HG02763 (cell line): ENCODE measurements around the gene MYADML2.

Experiments used
- ATAC-seq: cut with Tn5 transposase; IDR thresholded peaks from one replicate; pipeline ENCODE4 v1.9.1; 2021; ENCODE audit warnings: mild to moderate bottlenecking, moderate library complexity; ENCODE audit not compliant: unreplicated experiment

The MYADML2 gene

DNA sequence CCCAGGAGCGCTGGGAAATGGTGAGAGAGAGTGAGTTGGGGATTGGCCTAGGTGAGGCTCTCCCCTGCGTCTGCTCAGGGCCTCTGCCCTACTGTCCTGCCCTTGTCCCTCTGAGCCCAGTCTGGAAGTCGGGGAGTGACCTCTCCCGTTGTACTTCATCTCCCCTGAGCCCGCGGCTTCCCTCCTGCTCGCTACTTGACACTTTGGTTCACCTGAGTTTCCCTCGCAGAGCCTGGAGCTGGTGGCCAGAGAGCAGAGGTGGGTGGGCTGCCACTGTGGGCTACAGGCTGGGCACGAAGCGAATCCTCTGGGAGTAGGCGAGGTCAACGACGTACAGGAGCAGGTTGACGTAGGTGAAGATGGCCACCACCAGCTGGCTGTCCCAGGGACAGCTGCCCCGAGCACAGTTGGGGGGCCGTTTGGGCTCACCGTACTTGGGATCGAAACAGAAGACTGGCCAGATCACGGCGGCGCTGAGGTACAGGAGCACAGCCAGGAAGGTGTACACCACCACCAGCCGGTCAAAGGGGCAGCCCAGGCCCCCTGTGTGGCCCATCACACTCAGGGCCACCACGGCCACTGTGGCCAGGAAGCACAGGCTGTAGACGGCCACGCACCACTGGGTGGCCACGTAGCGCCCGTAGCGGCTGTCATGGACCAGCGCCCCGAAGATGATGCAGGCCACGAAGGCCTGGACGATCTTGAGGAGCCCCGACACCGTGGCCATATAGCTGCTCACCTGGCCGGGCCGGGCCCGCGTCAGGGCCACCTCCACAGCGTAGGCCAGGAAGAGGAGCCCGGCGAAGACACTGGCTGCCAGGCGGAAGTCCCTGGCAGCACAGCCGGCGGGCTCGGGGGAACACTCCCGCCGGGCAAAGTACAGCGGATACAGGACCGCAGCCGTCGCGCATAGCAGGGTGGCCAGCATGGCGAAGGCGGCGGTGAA, 6.2 kb downstream of the MYADML2 start:
- ATAC-seq, result no peak

DNA sequence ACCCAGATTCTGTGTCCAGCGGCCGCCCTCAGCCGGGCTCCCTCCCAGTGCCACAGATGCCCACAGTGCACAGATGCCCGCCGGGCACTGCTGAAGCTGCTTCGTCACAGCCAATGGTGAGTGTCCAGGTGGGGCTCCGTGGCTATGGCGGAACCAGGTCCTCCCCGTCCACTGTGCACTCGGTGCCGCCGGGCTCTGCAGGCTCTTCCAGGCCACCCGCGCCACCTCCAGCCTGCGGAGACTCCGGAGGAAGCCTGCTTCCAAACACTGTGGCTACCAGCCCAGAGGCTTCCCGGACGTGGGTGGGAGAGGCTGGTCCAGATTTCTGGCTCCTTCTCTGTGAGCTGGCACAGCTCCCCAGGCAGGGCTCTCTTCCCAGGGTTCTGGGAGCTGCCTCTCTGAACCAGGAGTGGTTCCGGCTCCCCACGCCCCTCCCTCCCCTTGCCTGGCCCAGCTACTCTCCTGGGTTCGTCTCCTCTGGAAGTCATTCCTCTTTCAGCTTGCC, 7.1 kb downstream of the MYADML2 start:
- no peak for ATAC-seq

DNA sequence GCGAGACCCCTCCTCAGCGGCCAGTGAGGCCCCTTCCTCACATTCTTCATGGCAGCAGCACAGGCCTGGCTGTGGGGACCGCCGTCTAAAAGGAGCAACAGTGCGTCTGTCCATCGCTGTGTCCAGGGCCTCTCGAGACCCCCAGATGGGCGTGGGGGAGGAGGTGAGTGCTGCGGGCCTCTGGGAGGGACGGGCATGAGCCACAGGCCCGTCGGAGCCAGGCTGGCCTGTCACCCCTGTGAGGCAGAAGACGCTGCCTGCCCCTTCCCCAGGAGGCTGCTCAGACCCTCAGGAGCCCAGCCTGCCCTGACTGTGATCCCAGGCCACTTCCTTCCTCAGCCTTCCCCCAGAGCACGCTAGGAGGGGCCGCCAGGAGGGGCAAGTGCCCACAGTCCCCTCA, 7.8 kb downstream of the MYADML2 start:
- no peak for ATAC-seq

DNA sequence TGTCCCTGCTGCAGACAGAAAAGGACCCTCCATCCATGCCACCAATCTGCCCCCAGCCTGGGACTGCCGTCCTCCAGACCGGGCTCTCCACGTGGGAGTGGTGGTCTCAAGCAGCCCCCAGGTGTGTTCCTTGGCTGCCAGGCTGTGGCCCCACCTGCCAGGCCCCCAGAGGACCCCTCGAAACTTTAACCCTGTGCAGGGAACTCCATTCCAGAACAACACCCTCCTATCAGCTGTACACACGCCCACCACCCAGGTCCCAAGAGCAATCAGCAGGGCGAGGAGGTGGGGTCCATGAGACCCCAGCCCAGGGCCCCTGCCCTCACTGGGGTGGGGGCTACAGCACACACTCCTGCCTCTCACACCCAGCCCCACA, 11.3 kb downstream of the MYADML2 start:
- ATAC-seq, result no peak

DNA sequence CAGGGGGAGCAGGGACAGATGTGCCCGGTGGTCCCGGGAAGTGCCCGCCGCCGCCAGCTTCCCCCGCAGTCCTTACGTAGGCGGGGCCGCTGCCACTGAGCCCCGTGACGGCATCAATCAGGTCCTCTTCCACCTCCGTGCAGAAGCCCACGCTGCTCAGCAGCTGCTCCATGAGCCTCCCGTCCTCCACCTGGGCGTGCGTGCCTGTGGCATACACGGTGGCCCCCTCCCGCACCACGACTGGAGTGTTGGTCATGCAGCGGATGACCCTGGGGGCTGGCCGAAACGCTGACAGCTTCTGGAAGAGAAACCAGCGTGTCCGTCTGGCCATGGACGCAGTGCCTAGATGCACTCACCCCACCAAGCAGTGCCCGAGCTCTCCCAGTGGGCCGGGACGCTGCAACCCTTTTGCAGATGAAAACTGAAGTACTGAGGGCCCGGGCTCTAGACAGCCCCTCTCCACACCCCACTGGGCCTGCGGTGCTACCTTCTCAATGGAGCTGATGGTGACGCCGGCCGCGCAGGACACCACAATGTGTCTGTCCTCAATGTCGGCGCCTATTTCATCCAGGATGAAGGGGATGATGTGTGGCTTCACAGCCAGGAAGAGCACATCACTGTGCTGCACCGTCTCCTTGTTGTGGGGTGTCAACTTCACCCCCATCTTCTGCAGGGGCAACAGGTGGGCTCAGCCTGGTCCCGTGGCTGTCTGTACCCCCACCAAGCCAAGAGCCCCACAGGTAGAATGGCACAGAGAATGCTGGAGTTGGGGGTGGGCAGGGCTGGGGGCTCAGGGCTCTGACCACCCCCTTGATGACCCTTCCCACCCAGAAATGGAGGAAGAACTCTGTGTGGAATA, 12.0 kb downstream of the MYADML2 start:
- no peak for ATAC-seq

DNA sequence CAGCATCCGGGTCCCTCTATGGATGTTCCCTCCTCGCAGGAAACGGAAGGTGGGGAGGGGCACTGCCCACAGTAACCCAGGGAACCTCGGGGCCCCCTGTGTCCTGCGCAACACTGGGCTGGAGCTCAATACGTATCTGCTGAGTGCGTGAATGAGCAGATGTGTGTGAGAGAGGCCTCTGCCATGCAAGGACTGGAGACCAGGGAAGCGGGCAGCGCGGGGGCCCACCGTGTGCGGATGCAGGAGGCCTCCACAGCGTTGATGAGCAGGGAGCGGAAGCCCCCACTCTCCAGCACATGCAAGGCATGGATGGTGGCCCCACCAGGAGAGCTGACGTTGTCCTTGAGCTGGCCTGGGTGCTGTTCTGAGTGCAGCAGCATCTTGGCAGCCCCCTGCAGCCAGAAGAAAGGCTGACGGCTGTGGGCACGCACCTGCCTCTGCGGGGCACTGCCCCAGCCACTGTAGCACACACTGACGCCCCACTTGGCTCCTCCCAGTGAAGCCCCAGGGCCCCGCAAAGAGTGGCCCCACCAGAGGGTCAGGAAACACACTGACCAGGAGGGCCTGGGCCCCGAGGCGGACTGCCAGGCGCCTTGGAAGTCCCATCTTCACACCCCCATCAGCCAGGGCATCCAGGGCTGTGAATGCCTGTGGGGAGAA, 12.8 kb downstream of the MYADML2 start:
- no peak for ATAC-seq

DNA sequence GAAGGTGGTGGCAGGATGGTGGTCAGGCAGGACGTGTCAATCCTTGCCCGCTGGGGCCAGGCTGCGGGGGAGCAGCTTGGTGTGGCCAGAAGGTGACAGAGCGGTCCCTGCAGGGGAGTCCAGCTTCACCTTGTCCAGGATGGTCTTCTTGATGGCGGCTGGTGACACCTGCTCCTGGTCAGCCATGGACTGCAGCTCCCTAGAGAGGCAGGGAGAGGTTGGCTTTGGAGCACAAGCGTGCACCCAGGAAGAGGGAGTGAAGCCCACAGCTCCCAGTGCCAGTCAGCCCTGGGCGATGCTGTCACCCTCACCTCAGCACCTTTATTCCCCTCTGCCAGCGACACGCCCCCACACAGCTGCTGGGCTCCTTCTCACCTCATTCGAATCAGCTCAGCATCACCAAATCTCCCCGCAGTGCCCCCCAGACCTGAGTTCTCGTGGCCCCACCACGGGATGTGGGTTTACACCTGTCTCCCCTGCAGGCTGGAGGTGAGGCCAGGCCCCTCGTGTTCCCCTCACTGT, 13.8 kb downstream of the MYADML2 start:
- no peak for ATAC-seq

DNA sequence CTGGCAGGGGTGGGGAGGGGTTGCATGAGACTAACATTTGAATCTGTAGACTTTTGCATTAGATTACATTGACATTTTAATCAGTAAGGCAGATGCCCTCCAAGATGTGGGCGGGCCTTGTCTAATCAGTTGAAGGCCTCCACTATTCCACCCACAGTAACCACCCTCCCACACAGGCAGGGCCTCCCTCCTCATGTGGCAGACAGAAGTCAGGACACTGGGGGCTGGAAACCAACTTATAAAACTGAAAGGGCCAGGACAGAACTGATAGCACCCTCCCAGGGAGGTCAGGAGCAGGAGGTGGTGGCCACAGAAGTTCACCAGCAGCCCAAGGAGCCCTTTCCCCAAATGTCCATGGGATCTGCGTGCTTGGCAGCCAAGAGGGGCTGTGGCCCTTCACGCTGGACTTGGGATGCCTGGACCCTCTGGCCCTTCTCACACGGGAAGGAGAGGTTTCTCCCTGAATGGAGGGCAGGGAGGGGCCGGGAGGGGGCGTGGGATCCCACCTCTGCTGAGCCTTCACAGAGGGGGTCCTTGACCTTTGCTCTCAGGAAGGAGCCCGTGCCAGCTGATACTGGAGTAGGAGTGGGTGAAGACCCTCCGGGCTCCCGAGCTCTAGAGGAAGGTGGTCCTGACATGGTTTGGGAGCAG, 14.6 kb downstream of the MYADML2 start:
- no peak for ATAC-seq

DNA sequence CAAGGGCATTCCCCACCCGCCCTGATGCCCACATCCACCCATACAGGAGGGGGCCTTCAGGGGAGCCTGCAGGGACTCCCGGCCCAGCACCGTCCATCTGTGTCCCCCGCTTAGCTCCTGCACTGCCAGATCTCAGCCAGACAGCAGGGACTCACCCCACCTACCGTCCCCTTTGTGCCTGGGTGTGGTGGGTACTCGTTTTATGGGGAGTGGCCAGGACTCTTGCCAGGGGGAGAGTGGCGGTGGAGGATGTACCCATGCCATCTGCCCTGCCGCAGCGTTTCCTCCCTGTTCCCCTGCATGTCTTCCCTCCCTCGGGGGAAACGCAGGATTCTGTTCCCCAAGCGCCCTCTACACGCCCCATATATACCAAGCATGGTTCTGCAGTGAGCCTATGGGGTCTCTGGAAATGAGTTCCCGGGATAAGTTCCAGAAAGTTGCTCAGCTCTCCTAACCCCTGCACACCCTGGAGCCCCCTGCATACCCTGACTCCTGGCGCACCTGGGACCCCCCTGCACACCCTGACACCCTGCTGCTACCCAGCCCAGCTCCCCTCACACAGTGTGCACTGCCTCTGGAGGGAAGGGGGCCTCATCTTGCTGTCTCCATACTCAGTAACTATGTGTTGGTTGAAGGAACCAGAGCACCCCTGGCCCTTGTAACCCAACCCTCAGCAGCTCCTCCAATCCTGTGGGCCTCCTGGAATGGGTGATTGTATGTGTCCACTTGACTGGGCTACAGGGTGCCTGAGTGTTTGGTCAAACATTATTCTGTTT, 15.3 kb downstream of the MYADML2 start:
- ATAC-seq, result no peak

DNA sequence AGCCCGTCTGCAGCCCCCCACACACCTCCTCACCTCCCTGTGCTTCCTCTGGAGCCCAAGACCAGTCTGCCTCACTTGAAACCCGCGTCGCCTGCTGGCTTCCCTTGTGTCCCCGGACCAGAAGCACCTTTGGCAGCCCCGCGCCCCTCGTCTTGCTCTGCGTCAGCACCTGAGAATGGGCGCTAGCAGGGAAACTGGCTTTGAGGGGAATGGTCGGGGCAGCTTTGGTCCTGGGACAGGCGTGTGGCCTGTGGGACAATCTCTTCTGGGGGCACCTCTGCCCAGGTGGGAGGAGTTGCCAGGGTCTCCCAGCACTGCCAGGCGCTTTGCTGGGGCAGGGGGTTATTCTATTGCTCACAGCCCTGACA, 15.9 kb downstream of the MYADML2 start:
- no peak for ATAC-seq

DNA sequence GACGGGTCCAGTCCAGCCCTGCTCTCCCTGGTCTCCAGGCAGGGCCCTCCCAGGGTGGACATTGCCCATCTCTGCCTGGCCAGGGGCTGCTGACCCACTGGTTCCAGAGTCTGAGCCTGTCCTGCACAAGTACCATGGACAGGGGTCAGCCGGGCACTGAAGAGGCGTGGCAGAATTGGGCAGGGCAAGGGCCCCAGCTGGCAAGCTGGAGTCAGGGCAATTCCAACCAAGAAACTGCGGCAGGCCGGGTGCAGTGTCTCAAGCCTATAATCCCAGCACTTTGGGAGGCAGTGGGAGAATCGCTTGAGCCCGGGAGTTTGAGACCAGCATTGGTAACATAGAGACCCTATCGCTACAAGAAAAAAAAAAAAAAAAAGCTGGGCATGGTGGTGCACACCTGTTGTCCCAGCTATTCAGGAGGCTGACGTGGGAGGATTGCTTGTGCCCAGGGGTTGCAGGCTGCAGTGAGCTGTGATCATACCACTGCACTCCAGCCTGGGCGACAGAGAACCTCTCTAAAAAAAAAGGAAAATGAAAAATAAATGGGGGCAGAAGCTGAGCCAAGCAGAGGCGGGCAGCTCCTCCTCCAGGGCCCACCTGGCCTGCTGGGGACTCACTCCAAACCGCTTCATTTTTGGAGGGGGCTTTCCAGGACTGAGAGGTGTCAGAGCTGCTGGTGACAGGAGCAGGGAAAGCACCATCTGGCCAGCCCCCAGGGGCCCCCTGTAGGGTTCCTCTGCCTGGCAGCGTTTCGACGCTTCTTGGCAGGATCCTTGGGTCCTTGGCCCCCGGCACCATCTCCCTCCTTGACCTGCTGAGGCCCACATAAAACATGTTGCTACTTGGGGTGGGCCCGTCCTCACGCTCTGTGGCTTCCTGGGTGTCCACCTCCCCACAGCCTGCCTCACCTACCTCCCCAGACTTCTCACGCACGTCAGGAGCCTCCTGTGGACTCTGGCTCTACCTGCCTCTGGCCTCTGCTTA, 16.6 kb downstream of the MYADML2 start:
- no peak for ATAC-seq

DNA sequence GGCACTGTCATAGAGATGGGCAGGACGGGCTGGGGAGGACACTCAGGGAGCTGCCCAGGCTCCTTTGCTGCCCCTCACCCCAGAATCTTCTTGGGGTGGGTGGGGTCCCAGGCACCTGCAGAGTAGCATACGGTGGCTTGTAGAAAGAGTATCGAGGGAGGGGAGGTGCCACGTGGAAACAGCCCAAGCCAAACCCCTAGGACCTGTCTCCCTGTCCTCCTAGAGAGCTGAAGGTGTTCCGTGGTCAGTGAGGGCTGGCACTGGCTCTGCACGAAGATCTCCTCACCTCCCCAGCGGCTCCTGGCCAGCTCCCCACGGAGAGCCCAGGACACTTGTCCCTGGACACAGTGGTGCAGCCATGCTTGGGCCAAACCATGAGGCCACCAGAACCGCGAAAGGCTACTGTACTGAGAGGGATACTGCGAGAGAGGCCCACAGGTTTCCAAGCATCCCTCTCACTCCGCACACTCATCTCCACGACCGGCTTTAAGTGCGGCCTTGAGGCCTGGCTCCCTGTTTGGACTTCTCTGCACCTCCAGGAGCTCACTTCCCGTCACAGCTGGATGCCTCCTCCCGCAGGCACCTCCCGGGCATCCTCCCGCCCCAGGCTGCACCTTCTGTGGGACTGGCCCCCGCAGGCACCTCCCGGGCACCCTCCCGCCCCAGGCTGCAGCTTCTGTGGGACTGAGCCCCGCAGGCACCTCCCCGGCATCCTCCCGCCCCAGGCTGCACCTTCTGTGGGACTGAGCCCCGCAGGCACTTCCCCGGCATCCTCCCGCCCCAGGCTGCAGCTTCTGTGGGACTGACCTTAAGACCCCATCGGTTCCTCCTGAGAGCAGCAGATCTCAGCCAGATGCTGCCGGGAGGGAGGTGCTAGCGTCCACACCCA, 17.5 kb downstream of the MYADML2 start:
- ATAC-seq, result no peak

DNA sequence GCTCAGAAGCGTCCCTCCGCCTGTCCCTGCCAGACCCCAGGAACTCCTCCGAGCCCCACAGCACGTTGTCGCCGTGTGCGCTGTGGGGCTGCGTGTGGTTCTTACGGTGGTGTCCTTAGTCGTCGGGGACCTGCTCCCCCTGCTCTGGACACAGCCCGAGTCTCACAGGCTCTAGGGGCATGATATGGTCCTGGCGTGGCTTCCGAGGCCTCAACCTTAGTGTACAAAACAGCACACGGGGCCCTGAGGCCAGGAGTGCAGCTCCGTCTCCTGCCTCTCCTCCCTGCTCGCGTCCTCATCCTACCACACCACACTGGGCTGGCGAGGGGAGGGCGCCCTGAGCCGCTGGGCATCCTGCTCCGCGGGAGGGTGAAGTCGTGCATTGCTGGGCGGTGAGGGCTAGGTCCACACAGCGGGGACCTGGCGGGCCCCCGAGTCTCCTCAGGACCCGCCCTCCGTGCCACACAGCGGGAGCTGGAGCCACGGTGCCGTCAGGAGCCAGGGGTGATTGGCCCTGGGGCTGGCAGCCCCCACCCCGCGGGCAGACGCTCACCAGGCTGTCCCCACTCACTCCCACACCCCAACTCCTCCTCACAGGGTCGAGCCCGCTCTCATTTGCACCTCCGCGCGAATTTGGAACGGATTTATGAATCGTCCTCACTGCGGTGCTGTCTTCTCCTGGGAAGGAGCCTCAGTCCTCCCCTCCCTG, 18.3 kb downstream of the MYADML2 start:
- ATAC-seq, result no peak

DNA sequence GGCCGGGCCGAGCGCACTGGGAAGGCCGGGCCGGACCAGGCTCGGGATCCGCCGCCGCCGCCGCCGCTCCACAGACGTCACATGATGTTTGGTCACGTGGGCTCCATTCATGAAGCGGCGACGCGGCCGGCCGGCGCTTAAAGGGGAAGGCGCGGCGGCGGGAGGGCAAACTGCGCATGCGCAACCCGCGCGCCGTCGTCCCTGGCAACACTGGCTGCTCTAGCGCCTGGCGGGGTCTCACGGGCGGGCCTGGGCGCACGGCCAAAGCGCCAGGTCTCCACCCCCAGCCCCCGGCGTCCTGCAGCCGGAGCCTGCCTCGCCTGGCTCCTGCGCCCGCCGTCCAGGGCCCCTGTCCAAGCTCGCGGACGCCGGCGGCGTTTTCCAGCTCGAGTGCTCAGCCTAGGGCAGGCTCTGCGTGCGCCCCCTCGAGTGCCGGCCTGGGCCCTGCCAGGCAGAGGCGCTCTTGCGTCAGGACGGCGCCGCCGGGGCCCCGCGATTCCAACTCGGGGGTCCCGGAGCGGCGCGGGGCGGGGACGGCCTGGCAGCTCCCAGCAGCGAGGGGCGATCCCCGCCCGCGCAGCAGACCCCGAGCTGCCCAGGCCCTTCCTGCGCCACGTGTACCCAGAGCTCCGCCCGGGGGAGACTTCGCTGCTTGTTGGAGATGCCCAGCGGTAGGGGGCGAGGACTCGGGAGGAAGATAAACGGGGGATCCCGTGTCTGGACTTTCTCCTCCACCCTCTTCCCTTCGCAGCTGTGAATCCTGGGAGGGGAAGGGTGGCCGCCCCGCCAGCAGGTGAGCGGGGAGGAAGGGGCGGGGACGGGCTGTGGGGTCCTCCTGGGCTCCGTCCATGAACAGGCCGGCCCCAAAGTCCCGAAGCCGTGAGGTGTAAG, 19.1 kb downstream of the MYADML2 start, which contains the start of gene MAFG:
TSS of gene MAFG (minus strand) at position 83 of the 891 bp plus-strand sequence. CDS start 4,550 bp downstream, outside the sequence.
- peak; percentile 69 for ATAC-seq

DNA sequence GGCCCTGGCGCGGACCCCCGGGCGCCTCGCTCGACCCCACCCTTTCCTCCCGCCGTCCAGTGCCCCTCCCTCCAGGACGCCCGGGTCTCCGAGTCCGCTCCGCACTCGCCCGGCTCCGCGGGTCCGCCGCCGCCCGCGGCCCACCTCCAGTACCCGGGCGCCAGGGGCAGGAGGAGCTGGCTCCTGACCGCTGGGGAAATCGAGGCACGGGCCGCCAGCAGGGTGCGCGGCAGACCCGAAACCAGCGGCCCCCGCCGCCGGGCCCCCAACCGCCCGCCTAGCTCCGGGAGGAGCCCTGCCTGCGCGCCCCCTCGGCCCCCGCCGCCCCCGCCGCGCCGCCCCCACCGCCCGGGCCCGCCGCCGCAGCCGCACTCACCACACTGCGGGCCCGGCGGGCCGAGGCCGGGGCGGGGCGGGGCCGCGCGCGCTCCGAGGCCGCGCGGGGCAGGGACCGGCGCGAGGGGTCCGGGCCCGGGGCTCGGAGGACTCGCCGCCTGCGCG, 19.8 kb downstream of the MYADML2 start:
- peak; percentile 2 for ATAC-seq
